Measurements from ENCODE around the gene PRDM16. TPM values are rescaled to one million over a fixed set of nuclear protein-coding genes. Genes with fewer than 3 reads are reported as not detected.

The PRDM16 gene
- total and polyA plus RNA-seq, 2 of the 8 experiments (the other 6 are each of a cell fraction or from before 2014, with no cell fraction given), result 0.39 to 0.43 TPM

- FAIRE-seq (no peak), DNase-seq (ENCODE audit: low read depth in 1 of 2, low spot score in 2 of 2) (no peak)
- no peak overlapping the region for H3K23ac ChIP-seq (ENCODE audit: insufficient read length)
- ChIA-PET CTCF (ENCODE audit: partially characterized antibody) (interaction anchor here (1.0 to 1.2 kb wide), 2 partner anchors 11 to 35 kb away, joined by 3 read pairs; no protein-coding TSS in a partner anchor), POLR2A (ENCODE audit: partially characterized antibody) (no interaction called here)
- H3K27me3 ChIP-seq (replicated peaks in 1 of 4; ENCODE audit: control insufficient read depth in 3 of 4, extremely low read depth in 1 of 4, insufficient read depth in 3 of 4, low read length in 3 of 4), result peaks cover 0 to under 1% (median 0%) of the 10 kb centered on the region in 4 experiments; a peak in 2 of 7 replicates
- no peaks in the 10 kb centered on the region for H3K79me2 ChIP-seq (ENCODE audit: control insufficient read depth in 1 of 2, insufficient read depth in 2 of 2, low read length in 2 of 2)
- H2AFZ ChIP-seq (ENCODE audit: low read length), result no peak overlapping the region
- H2BK120ac ChIP-seq (replicated peaks; ENCODE audit: low read depth, low read length), result no peak overlapping the region
- no peak overlapping the region for H4K5ac ChIP-seq (ENCODE audit: insufficient read length, low read depth, low read length)
- no peak overlapping the region for H2BK12ac ChIP-seq (ENCODE audit: low read depth, low read length)
- no peaks in the 10 kb centered on the region for H3K79me1 ChIP-seq (ENCODE audit: low read depth, low read length)
- H2BK5ac ChIP-seq (ENCODE audit: low read depth, low read length), result no peak overlapping the region
- WGBS, 2 experiments (ENCODE audit: extremely low coverage in 1 of 2, insufficient coverage in 1 of 2, insufficient read length in 1 of 2, insufficient replicate concordance in 2 of 2, low coverage in 1 of 2, low lambda C conversion rate in 2 of 2, missing lambda C conversion rate in 1 of 2), result 88% methylated on average over 8 of the region's 8 CpGs; no CpG with 5 or more reads in 1 of the 2 experiments
- no peak overlapping the region for H4K8ac ChIP-seq (ENCODE audit: extremely low read depth, insufficient read depth, low read length)
- H3K9ac ChIP-seq (replicated peaks in 1 of 4; ENCODE audit: extremely low read depth in 1 of 4, low read depth in 3 of 4, low read length in 3 of 4), result no peak overlapping the region
- H3K14ac ChIP-seq (ENCODE audit: insufficient read length), result no peak overlapping the region
- no peak overlapping the region for H3K27ac ChIP-seq (ENCODE audit: low read depth, low read length)
- no peak overlapping the region for H2BK20ac ChIP-seq (ENCODE audit: low read length)
- no peak overlapping the region for H2AK5ac ChIP-seq (ENCODE audit: low read depth, low read length)
- no peak overlapping the region for H3K18ac ChIP-seq (ENCODE audit: extremely low read depth, low read length)
- no peaks in the 10 kb centered on the region for H3K23me2 ChIP-seq (ENCODE audit: low read depth, low read length)
- H3K4me1 ChIP-seq (replicated peaks in 1 of 4; ENCODE audit: control insufficient read depth in 3 of 4, insufficient read depth in 4 of 4, low read length in 3 of 4), result no peaks in the 10 kb centered on the region; a peak in 1 of 7 replicates
- no peaks in the 10 kb centered on the region for H3K36me3 ChIP-seq (ENCODE audit: control insufficient read depth in 2 of 4, insufficient read depth in 4 of 4, low read length in 3 of 4)
- no peak overlapping the region for H3K56ac ChIP-seq (replicated peaks; ENCODE audit: insufficient read length, low read depth, low read length)
- no peak overlapping the region for H4K91ac ChIP-seq (replicated peaks; ENCODE audit: insufficient read length, low read length)
- H3K4me3 ChIP-seq (ENCODE audit: extremely low read depth in 1 of 4, insufficient read depth in 2 of 4, low read depth in 3 of 4, low read length in 4 of 4), result no peak overlapping the region
- H3K4ac ChIP-seq (replicated peaks; ENCODE audit: insufficient read length, low read depth, low read length), result no peak overlapping the region
- no peaks in the 10 kb centered on the region for H3K9me3 ChIP-seq (ENCODE audit: insufficient read depth in 2 of 2, low read depth in 1 of 2, low read length in 1 of 2)
- H3K4me2 ChIP-seq (ENCODE audit: insufficient read depth in 1 of 2, low read depth in 2 of 2, low read length in 2 of 2), result no peak overlapping the region
- no peak overlapping the region for H2BK15ac ChIP-seq (ENCODE audit: low read length)
- no peaks in the 10 kb centered on the region for H4K20me1 ChIP-seq (replicated peaks in 1 of 2; ENCODE audit: control insufficient read depth in 1 of 2, insufficient read depth in 2 of 2, low read length in 2 of 2)
- TF ChIP-seq TAF7 (optimal IDR thresholded peaks at IDR 0.05; ENCODE audit: borderline replicate concordance, low read depth, low read length) (no peak), RAD21 (IDR thresholded peaks at IDR 0.05 in 1 of 2, conservative IDR thresholded peaks at IDR 0.05 in 1 of 2; ENCODE audit: low read depth in 2 of 2, low read length in 2 of 2) (no peak), CBX5 (IDR thresholded peaks at IDR 0.05; ENCODE audit: low read depth, low read length) (no peak), SP4 (IDR thresholded peaks at IDR 0.05; ENCODE audit: low read length) (no peak), USF2 (IDR thresholded peaks at IDR 0.05; ENCODE audit: low read length) (no peak), KDM5A (IDR thresholded peaks at IDR 0.05; ENCODE audit: low read length) (no peak), ATF3 (IDR thresholded peaks at IDR 0.05; ENCODE audit: insufficient read depth, low read depth, low read length) (no peak), CREB1 (IDR thresholded peaks at IDR 0.05) (no peak), EZH2 (IDR thresholded peaks at IDR 0.05; ENCODE audit: low read depth, low read length, severe bottlenecking) (no peak)
Measured at GRCh38 chr1:3082051-3082450, 13.0 kb downstream of the PRDM16 start.

Data from H1 (cell line).